Stimulated activated CD8-positive, alpha-beta memory T cell treated with anti-CD3 and anti-CD28 coated beads, Interleukin-12 subunit alpha, Interleukin-12 subunit beta, amount 100 ng/mL, for 24 hours (primary cell): ENCODE results near the gene NHLH2.

Experiments used
- DNase-seq: peaks from one replicate; pipeline ENCODE4 v3.0.0-alpha.2; 2020; ENCODE audit errors: extremely low read depth

The NHLH2 gene

DNA sequence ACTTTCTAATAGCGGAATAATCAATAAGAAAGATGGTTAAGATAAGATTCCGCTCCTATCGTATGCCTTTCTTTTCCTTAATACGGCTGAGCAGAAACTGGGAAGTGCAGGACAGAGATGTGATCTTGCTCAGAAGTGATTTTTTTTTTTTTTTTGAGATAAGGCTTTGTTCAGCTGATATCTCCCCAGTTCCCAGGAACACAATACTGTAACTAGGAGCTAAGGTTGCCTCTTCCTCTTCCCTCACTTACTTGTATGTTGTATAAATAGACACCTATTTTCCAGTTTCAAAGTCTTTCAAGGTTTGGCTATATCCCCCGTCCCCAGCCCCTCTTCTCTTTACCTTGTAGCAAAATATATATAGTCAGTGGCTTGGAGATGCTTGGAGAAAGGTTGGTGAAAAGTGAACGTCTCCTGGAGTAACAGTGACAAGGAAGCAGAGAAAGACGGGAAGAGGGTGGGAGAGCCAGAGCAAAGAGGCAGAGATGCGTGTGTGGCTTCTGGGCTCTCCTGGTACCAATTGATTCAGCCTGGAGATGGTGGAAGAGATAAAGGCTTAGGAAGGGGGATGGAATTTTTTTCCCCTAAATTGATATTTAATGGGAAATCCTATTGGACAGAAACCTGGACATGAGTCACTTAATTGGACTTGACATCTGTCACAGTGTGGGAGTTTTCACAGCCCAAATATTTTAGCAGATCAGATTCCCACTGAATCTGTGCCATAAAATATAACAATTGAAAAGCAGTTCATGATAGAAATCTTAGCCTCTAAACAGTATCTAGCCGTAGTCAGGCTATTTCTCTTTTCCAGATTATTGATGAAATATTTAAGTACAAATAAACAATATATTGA, at the start of gene NHLH2:
Gene NHLH2 (minus strand): TSS at position 522 of the 856 bp plus-strand sequence. CDS start 2,754 bp downstream, outside the sequence.
- DNase-seq: no peak

DNA sequence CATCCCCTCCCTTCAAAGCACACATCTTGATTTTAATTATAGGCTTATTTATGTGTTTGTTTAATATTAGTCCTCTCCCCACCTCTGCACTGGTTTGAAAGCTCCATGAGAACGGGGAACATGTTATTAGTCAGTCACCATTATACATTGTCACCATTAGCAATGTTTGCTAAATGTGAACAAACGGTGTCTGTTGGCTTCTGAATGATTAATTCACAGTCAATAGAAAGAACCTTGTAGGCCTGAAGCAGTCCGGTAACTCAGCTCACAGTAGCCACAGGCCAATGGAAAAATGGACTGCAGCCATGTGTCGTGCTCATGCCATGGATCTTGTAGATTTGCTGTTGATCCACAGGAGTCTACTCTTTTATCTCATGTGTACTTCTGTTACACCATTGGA, 49.7 kb upstream of the NHLH2 start:
- DNase-seq: no peak

DNA sequence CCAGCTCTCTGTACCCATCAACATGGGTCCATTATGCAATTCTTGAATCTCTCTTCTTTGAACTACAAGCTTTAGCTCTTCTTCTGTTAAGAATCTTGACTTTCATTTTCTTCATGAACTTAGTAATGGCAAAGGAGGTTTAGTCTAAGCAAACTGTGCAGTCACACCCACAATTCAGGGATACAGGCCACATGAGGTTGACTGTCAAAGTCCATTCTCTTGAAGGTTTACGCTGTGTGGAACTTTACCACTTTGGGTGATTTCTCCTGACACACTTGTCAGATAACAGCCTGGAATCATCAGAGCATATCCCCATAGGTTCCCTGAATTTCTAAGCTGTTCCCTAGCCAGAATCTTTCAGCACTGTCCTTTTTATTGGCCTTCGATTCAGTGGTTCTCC, 48.0 kb upstream of the NHLH2 start:
- DNase-seq: no peak

DNA sequence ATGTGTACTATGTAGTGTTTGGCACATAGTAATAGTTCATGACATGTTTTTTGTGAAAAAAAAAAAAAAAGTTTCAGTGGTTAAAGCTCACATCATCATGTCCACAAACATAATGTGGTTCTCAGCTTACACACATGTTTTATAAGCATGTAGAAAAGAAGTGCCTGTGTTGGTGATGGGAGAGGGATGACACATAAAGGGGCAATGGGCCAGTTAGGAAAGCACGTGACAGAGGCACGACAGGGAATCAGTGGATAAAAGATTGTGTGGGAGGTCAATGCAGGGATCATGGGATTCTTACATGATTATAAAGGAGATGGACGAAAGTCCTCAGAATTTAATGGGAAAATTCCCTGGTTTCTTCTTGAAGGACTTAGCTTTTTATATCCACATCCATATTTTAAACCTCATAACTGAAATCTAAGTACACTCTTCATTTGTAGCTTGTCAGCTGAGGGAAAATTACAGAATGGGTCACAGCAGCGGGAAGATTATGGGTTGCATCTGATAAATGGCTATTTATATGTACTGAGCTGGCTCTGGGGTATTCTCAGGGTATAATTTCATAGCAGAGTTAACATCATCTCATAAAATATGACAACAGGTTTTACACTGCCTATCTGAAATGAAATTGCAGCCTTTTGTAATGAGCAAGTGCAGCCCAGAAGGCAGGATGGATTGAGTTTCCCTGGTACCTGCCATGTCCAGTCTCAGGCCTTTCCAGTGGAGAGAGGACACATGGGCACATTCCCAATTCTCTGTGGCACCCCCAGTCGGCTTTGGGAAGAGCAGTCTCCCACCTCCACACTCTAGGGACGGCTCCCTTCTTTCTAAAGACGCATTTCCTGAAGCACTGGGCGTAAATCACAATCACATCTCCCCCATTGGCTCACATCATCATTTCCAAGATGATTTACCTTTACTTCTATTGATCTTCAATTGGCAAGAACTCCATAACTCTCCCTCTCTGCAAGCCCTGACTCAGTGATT, 42.3 kb upstream of the NHLH2 start:
- DNase-seq: no peak

DNA sequence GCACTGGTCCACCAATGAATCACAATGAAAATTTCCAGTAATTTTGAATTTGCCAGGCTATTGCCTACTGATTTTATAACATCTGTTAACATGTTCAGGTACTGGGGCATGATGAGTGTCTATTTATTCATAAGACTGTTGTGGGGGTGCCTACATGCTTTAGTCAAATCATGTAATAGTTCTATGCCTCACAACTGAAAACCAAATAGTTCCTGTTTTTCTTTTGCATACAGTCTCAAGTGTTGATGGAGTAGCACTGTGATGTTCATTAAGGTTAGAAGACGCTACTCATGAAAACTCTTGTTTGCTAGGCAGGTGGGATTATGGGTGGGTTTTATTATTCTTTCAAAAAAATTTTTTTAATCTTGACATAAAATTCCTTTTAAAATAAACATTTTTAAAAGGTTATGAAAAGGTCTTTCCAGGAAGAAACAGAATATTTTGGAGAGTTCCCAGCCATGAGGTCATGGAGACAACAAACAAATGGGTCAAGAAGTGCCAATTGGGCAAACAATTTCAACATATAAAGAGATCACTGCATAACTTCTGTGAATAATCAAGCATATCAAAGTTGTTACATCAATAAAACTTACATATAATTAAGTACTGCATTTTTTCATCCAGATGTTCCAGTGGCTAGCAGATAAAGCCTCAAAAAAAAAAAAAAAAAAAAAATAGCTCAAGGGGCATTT, 40.2 kb upstream of the NHLH2 start:
- no peak for DNase-seq

DNA sequence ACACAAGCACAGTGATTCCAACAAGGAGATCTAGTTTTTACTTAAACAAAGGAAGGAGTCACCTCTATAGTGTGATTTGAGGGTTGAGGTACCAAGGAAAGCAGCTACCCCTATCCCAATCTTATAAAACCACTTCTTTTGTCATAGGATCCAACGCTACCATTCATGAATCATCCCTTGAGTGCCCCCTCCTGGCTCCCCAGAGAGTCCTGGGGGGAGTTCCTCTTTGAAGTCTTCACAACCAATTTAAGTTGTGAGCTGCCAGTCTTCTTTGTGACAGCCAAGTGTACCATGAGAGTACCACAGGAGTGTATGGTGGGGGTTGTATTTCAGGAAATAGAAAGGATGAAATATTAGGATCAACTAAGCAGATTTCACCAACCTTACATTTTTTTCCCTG, 39.1 kb upstream of the NHLH2 start:
- no peak for DNase-seq

DNA sequence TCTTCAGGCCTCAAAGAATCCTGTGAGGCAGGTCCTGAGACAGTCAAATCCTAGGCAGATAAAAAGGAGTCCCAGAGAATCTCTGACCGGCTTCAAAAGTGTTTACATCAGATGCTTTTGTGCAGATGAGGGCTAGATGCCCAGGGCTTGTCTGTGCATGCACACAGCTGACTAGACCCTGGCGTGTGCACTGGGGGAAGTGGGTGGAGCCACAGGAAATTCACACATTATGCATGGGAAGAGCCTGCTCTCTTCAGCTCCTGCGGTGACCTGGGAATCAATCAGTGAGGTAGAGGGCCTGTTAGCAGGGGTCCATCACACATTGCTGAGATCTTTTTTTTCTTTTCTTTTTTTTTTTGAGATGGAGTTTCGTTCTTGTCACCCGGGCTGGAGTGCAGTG, 36.6 kb upstream of the NHLH2 start:
- DNase-seq: no peak

DNA sequence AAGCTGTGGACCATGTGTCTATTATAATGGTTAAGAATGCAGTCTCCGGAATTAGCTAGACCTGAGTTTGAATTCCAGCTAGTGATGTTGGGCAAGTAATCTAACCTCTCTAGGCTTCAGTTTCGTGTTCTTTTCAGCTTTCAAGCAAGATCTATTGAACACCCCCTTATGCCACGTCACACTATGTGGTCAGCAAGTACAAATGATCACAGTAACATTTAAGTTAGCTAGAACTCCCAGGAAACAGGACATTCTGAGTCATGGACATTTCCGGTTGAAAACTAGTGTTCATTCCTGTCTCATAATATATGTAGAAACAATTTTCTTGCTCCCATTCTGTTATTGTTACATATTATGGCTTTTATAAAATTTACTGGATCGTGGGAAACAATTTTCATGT, 34.0 kb upstream of the NHLH2 start:
- DNase-seq: no peak

DNA sequence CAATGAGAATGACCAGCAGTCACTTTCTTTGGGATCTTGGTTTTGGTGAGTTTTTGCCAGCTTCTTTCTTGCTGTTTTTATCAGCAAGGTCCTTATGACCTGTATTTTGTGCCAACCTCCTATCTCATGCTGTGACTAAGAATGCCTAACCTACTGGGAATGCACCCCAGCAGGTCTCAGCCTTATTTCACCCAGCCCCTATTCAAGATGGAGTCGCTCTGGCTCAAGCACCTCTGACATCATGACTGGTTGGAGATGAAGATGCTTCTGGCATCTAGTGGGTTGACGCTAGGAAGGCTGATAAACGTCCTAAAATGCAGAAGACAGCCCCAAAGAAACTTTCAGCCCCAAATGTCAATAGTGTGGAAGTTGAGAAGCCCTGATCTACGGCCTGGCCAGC, 33.6 kb upstream of the NHLH2 start:
- no peak for DNase-seq

DNA sequence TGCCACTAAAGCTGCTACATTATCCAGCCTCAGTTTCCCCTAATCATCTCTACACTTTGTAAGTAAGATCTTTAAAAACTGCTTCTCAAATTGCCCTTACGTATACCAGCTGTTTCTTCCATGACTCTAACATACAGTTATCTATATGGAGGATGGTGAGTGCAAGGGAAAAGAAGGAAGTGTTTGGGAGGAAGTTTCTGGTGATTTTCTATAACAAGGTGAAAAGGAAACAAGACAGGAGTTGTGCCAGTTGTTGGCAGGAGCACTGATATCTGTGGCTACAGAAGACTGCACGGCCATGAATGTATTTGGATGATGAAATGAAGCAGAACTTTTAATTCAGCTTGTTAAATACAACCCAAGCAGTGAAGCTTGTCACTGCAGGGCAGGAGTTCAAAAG, 32.3 kb upstream of the NHLH2 start:
- DNase-seq: no peak

DNA sequence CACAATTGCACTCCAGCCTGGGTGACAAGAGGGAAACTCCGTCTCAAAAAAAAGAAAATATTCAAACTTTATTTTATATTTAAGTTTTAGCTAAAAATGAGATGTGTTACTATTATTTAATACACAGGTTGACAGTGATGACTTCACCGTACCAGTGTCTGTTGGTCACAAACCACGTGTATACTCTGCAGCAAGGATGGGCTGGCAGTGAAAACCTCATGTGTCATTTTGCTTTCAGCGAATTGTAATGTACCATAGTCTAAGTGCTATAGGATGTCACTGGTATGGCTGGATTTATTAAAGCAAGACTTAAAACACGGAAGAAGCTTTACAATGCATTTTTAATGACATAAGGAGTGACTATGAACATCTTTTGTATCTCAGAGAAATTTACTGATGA, 28.1 kb upstream of the NHLH2 start:
- DNase-seq: no peak

DNA sequence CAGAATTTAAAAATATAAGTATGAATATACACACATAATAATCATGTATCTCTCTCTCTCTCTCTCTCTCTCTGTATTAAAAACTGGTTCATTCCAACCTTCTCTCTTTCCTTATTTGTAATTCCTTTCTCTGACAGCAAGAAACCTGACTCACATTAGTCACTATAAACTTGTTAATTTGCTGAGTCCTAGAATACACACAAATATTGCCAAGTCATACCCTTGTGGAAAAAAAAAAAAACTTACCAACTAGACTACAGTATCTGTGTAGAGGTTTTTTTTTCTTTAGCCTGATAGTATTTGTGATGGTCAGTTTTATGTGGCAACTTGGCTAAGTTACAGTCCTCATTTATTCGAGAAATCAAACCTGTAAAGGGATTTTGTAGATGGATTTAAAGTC, 26.3 kb upstream of the NHLH2 start:
- DNase-seq: no peak

DNA sequence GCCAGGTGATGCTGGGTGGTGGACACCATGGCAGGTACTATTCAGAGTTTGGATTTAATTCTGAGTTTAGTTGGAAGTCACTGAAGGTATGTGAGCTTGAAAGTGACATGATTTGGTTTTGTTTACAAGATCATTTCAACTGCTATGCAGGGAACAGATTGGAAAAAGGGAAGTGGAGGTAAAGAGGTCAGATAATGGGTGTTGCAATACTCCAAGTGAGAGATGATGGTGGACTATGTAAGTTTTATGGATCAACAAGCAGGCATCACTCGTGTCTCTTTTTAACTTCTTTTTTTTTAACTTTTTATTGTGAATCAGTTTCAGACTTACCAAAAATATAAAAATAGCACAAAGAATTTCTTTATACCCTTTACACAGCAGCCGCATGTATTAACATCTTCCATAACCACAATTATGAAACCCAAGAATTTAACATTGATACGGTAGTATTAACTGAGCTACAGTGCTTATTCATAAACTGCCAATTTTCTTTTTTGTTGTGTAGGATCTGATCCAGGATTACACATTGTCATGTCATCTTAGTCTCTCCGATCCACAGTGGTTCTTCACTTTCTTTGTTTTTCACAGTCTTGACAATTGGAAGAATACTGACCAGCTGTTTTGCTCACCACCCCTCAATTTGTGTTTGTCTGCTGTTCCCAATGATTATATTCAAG, 24.9 kb upstream of the NHLH2 start:
- DNase-seq: no peak

DNA sequence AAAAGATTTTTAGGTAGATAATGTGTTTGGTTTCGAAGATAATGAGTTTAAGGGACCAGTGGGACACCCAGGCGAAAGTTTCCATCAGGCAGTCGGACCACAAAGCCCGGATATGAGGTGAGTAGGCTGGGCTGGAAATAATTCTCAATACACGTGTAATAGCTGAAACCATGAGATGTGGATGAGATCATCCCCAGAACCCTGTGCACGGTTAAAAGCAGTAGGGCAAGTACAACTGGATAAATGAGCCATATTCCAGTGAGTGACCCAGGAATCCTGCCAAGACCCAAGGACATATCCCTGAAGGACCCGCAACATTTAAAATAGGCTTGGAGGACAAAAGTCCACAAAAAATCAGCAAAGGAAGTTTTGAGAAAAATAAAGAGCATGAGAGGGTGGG, 21.5 kb upstream of the NHLH2 start:
- no peak for DNase-seq

DNA sequence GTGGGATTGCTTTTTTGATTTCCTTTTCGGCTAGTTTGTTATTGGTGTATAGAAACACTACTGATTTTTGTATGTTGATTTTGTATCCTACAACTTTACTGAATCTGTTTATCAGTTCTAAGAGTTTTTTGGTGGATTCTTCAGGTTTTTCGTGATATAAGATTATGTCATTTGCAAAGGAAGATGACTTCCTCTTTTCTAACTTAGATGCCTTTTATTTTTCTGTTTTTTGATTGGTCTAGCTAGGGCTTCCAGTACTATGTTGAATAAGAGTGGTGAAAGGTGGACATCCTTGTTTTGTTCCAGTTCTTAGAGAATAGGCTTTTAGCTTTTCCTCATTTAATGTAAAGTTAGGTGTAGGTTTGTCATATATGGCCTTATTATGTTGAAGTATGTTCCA, 13.1 kb upstream of the NHLH2 start:
- no peak for DNase-seq

DNA sequence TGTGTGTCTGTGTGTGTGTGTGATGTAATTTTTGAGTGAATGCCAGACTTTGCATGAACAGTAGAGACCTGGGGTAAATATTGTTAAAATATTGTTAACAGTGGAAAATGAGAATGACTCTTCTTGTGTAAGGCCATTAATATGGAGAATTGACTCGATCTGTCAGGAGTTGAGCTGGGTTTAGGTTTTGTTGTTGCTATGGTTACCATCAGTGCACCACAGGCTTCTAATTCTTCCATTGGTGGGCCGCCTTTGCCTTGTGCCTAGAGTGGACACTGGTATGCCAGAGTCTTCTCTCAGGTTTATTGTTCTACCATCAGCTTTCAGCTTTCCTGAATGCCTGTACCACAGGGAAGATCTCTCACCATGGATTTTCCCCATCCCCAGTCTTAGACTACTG, 10.0 kb upstream of the NHLH2 start:
- no peak for DNase-seq

DNA sequence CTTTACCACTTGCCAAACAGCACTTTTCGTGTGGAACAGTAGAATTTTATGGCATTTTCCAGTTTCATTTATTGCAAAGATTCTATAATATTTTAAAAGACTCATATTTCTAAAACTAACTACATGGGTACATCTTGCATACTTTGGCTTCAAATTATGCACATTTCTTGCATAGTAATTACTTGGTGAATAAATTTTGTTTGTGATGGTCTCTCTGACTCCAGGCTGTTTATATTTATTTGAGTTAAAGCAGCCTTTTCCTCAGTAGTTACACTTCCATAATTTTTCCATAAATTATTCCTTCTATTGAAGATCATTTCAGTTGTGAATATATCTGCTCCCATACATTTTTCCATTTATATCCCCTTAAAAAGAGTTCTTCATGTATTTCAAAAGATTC, 6.9 kb upstream of the NHLH2 start:
- DNase-seq: no peak

DNA sequence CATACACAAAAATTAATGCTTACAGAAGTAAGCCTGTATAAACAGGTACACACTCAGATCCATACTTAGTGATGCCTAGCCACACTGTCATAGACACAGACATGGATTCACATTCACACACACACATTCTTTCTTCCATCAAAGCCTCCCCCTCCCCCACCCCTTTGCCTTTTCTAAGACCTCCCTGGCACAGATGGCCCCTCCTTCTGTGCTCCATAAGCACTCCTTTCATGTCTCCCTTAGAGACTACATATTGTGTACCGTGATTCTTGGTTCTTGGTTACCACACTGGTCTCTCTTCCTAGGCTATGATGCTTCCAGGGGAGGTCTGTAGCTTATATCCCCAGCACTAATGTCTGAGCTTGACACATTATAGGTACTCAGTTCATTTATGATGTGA, 2.0 kb upstream of the NHLH2 start:
- DNase-seq: no peak

DNA sequence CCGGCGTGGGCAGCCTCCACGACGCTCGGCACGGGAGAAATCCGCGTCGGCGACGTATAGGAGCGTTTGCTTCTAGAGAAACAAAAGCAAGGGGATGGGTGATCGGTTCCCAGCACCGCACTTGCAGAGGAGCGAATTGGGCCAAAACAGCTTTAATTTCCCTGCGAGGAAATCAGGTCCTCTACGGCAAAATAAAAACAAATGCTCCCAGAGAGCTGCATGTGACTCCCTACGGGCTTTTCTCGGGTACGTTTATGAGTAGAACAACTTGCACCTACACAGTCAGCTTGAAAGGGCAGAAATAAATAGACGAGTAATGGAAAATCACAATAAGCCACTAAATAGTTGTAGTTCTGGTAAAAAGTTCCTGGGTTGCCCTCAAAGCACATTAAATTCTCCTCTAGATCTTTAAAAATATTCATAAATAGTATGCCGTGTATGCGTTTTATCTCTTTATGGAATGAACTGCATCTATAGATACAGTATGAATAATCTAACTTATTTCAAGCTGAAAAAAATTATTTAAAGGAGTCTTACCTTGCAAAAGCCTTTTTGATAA, 1.2 kb downstream of the NHLH2 start:
- DNase-seq: no peak

DNA sequence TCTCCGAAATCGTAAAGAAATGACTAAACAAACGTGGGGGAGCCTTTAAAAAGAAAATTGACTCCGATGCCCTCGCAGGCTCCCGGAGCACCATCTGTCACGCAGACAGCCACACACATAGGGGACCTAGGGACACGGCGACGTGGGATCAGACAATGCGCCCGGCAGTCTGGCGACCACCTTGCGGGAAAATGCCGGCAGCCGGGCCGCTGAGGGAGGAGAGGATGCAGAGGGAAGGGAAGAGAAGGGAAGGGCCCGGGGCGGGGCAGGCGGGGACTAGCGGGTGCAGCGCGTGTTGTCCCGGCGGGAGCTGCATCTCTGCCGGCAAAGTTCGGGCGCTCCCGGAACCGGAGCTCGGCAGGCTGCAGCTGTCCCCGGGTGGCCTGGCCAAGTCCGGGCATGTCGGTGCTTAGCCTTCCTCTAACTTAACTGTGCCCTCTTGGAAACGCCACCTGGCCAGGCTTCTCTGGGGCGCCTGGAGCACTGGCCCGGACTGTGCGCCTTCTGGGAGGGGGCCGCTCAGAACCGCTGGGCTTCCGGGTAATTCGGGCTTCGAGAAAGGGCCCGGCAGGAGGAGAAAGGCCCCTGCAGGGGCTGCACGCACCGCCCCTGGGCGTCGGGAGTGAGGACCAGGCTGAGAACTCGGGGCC, 1.8 kb downstream of the NHLH2 start:
- DNase-seq: no peak
